SK-N-SH treated with all-trans-retinoic acid at 6 μM for 48 hours (cell line): ENCODE measurements around the gene DCLK1.

ENCODE experiments used
- ATAC-seq: fragments of 200-7000 bp; cut with Tn5 transposase; 3 replicates; pipeline ENCODE4 v1.9.1; 2020; ENCODE audit warnings: mild to moderate bottlenecking, moderate library complexity
- ARNTL ChIP-seq: fragments of 450-650 bp; formaldehyde crosslinking; IDR thresholded peaks from 2 replicates; pipeline ENCODE4 v1.5.0; 2020; ENCODE audit warnings: low read depth, mild to moderate bottlenecking, moderate library complexity, borderline replicate concordance
- BACH2 ChIP-seq: fragments of 250-450 bp; sonication (Bioruptor Pico); IDR thresholded peaks from 2 replicates; pipeline ENCODE4 v1.9.0; 2021; ENCODE audit warnings: mild to moderate bottlenecking, borderline replicate concordance
- CSRNP3 ChIP-seq: fragments of 250-450 bp; sonication (Bioruptor Pico); IDR thresholded peaks from 2 replicates; pipeline ENCODE4 v1.5.1; 2021; ENCODE audit warnings: mild to moderate bottlenecking, moderate library complexity
- GLIS3 ChIP-seq: fragments of 250-450 bp; sonication (Bioruptor Pico); IDR thresholded peaks from 2 replicates; pipeline ENCODE4 v1.5.0; 2020; ENCODE audit warnings: mild to moderate bottlenecking, moderate library complexity
- ISL1 ChIP-seq: fragments of 250-450 bp; sonication (Bioruptor Pico); IDR thresholded peaks from 2 replicates; pipeline ENCODE4 v2.1.2; 2022; ENCODE audit warnings: mild to moderate bottlenecking, moderate library complexity
- OSR1 ChIP-seq: fragments of 250-450 bp; sonication (Bioruptor Pico); IDR thresholded peaks from 2 replicates; pipeline ENCODE4 v1.8.0; 2022; ENCODE audit warnings: moderate library complexity, mild to moderate bottlenecking, inconsistent platforms
- POU6F1 ChIP-seq: fragments of 250-450 bp; sonication (Bioruptor Pico); IDR thresholded peaks from 2 replicates; pipeline ENCODE4 v1.8.0; 2021; ENCODE audit warnings: low read depth, mild to moderate bottlenecking, moderate library complexity, borderline replicate concordance
- PPARA ChIP-seq: fragments of 250-450 bp; sonication (Bioruptor Pico); IDR thresholded peaks from 2 replicates; pipeline ENCODE4 v1.5.0; 2020; ENCODE audit warnings: mild to moderate bottlenecking, borderline replicate concordance
- RARB ChIP-seq: fragments of 250-450 bp; sonication (Bioruptor Pico); IDR thresholded peaks from 2 replicates; pipeline ENCODE4 v1.8.0; 2021; ENCODE audit warnings: mild to moderate bottlenecking, moderate library complexity
- SNAI2 ChIP-seq: fragments of 250-450 bp; sonication (Bioruptor Pico); IDR thresholded peaks from 2 replicates; pipeline ENCODE4 v1.5.0; 2020; ENCODE audit warnings: mild to moderate bottlenecking, moderate library complexity
- TCF4 ChIP-seq: fragments of 250-450 bp; sonication (Bioruptor Pico); IDR thresholded peaks from 2 replicates; pipeline ENCODE4 v1.8.0; 2021; ENCODE audit warnings: mild to moderate bottlenecking, moderate library complexity, borderline replicate concordance
- TOX ChIP-seq: fragments of 250-450 bp; sonication (Bioruptor Pico); IDR thresholded peaks from 2 replicates; pipeline ENCODE4 v1.8.0; 2021; ENCODE audit warnings: mild to moderate bottlenecking, moderate library complexity, borderline replicate concordance
- ZC3H10 ChIP-seq: fragments of 250-450 bp; sonication (Bioruptor Pico); IDR thresholded peaks from 2 replicates; pipeline ENCODE4 v1.5.1; 2021; ENCODE audit warnings: mild to moderate bottlenecking, moderate library complexity
- ZFP3 ChIP-seq: fragments of 250-450 bp; sonication (Bioruptor Pico); IDR thresholded peaks from 2 replicates; pipeline ENCODE4 v1.5.0; 2020; ENCODE audit warnings: mild to moderate bottlenecking, moderate library complexity
- ZNF565 ChIP-seq: fragments of 450-650 bp; formaldehyde crosslinking; conservative IDR thresholded peaks from 2 replicates; pipeline ENCODE4 v1.5.0; 2020; ENCODE audit warnings: low read depth, mild to moderate bottlenecking, moderate library complexity
- ZNF70 ChIP-seq: fragments of 450-650 bp; formaldehyde crosslinking; IDR thresholded peaks from 2 replicates; pipeline ENCODE4 v1.5.0; 2020; ENCODE audit warnings: mild to moderate bottlenecking, moderate library complexity
- ZNF8 ChIP-seq: fragments of 450-650 bp; formaldehyde crosslinking; IDR thresholded peaks from 2 replicates; pipeline ENCODE4 v1.5.0; 2020; ENCODE audit warnings: mild to moderate bottlenecking, moderate library complexity
- TF ChIP-seq, protein P1 (sequence below): fragments of 250-450 bp; sonication (Bioruptor Pico); IDR thresholded peaks from 2 replicates; pipeline ENCODE4 v1.5.1; 2020; ENCODE audit warnings: low read depth, mild to moderate bottlenecking, moderate library complexity
- TF ChIP-seq, protein P2 (sequence below): fragments of 250-450 bp; sonication (Bioruptor Pico); IDR thresholded peaks from 2 replicates; pipeline ENCODE4 v1.5.0; 2020; ENCODE audit warnings: mild to moderate bottlenecking, moderate library complexity

DCLK1 gene

GRCh38 chr13:35833031-35833430 lies 298.2 kb downstream of the DCLK1 start:
- no peak for TF ChIP-seq RARB (CRISPR knock-in tag)
- no peak for TF ChIP-seq ZC3H10 (CRISPR knock-in tag)
- TF ChIP-seq, protein P1, sequence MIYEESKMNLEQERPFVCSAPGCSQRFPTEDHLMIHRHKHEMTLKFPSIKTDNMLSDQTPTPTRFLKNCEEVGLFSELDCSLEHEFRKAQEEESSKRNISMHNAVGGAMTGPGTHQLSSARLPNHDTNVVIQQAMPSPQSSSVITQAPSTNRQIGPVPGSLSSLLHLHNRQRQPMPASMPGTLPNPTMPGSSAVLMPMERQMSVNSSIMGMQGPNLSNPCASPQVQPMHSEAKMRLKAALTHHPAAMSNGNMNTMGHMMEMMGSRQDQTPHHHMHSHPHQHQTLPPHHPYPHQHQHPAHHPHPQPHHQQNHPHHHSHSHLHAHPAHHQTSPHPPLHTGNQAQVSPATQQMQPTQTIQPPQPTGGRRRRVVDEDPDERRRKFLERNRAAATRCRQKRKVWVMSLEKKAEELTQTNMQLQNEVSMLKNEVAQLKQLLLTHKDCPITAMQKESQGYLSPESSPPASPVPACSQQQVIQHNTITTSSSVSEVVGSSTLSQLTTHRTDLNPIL (CRISPR knock-in tag) = no peak
- no peak for TF ChIP-seq TOX (CRISPR knock-in tag)
- no peak for TF ChIP-seq ZNF565
- no peak for TF ChIP-seq TCF4 (CRISPR knock-in tag)
- no peak for TF ChIP-seq ZNF70 (CRISPR knock-in tag)
- no peak for TF ChIP-seq ISL1 (CRISPR knock-in tag)
- no peak for ATAC-seq

DNA sequence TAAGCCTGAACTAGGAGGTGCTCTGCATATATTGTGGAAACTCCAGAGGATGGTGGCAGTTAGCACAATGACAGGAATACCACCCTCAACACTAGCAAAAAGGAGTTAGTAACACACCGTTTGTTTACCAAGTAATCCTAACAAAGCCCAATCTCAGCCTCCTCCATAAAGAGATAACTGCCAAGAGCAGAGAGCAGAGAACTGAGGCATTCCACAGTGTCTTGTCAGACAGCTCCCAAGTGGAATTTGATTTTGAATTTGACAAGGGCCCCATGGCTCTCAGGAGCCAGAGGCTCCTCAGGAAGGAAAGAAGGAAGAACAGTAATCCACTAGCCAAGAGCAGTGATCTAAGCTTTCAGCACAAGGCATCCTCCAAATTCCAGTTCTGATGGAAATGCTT lies 298.6 kb downstream of the DCLK1 start:
- TF ChIP-seq OSR1 (no peak), ZFP3 (CRISPR knock-in tag) (no peak)
- TF ChIP-seq, protein P2, sequence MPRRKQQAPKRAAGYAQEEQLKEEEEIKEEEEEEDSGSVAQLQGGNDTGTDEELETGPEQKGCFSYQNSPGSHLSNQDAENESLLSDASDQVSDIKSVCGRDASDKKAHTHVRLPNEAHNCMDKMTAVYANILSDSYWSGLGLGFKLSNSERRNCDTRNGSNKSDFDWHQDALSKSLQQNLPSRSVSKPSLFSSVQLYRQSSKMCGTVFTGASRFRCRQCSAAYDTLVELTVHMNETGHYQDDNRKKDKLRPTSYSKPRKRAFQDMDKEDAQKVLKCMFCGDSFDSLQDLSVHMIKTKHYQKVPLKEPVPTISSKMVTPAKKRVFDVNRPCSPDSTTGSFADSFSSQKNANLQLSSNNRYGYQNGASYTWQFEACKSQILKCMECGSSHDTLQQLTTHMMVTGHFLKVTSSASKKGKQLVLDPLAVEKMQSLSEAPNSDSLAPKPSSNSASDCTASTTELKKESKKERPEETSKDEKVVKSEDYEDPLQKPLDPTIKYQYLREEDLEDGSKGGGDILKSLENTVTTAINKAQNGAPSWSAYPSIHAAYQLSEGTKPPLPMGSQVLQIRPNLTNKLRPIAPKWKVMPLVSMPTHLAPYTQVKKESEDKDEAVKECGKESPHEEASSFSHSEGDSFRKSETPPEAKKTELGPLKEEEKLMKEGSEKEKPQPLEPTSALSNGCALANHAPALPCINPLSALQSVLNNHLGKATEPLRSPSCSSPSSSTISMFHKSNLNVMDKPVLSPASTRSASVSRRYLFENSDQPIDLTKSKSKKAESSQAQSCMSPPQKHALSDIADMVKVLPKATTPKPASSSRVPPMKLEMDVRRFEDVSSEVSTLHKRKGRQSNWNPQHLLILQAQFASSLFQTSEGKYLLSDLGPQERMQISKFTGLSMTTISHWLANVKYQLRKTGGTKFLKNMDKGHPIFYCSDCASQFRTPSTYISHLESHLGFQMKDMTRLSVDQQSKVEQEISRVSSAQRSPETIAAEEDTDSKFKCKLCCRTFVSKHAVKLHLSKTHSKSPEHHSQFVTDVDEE (CRISPR knock-in tag) = no peak
- ATAC-seq = peak; percentile 36; the same call in 1 of the 3 replicates

DNA sequence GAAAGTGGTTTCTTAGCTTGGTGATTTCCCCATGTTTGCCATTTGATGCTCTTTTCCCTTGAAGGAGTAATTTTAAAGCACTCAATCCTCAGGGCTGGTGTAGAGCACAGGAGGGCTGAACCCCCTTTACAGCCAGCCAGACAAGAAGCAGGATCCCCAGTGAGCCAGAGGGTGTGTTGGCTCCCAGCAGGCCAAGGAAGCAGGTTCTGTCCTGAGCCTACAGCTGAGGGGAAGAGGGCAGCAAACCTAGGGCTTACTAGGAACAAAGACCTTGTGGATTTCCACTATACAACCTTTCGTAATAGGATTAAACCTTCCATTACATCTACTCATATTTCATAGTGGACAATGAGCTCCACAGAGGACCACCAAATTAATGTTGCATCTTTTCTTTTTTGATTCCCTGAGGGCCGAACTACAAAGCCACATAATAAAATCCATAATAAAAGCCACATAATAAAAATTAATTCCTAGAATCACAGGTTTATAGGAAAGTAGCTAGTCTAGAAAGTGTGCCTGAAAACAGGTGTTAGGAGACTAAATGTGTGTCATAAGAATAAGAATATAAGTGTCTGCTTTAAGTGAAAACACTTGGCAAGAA lies 300.2 kb downstream of the DCLK1 start:
- TF ChIP-seq SNAI2 (no peak), ZNF8 (no peak), OSR1 (no peak), BACH2 (no peak), ARNTL (no peak), CSRNP3 (CRISPR knock-in tag) (no peak), POU6F1 (no peak), ZNF565 (no peak), ZNF70 (CRISPR knock-in tag) (no peak), PPARA (CRISPR knock-in tag) (no peak), RARB (CRISPR knock-in tag) (no peak), GLIS3 (CRISPR knock-in tag) (no peak)
- TF ChIP-seq, protein P1 (CRISPR knock-in tag) = no peak
- no peak for ATAC-seq

DNA sequence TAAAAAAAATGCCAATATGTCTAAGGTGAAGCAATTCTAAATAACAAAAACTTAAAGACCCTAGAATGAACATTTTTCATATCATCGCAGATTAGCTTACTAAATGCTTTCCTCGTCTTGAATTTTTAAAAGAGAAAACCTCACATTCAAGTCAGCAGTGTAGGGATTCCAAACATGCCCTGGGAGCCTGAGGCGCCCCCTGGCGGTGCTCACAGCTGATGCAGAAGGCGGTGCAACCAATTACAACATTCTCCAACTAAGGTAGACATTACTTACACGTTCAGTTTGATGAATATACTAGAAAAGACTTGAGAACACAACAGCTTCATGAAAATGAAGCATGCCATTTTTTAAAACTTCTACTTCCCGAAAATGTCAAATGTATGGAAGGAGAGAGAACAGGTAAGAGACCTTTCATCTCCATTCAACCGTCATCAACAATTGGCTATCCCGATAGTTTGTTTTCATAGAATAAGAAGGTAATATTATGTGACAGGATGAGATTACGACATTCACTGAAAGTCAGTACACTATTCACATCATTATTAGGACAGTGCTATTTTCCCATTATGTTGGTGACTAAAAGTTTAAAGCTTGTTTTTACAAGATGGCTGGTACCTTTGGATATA lies 304.4 kb downstream of the DCLK1 start:
- TF ChIP-seq SNAI2 = no peak
- TF ChIP-seq ARNTL = no peak
- TF ChIP-seq, protein P2 (CRISPR knock-in tag) = no peak
- TF ChIP-seq, all 23 proteins: peak for 0
- ATAC-seq = no peak
